Measurements from ENCODE around the gene THSD1. TPM values are rescaled to one million over a fixed set of nuclear protein-coding genes. Genes with fewer than 3 reads are reported as not detected.
A peak's percentile ranks its signal among the peaks of the same experiment; 100 is the strongest.

Gene THSD1
- total and polyA plus RNA-seq, 2 experiments from 2014 or later: 11.6 to 12.0 TPM

- Histone ChIP-seq H3K79me2 (ENCODE audit: insufficient read depth) (peaks cover 44% of the 10 kb centered on the region), H3K9ac (peak overlapping the region; percentile 88), H3K9me2 (ENCODE audit: insufficient read depth) (no peaks in the 10 kb centered on the region), H2AFZ (peak overlapping the region; percentile 94), H3K27ac (peak overlapping the region; percentile 85), H3K9me3 (ENCODE audit: low read depth) (no peaks in the 10 kb centered on the region), H3F3A (ENCODE audit: insufficient read depth) (peaks cover 4% of the 10 kb centered on the region; the same call in 1 of the 2 replicates), H3K27me3 (replicated peaks; ENCODE audit: insufficient read depth) (no peaks in the 10 kb centered on the region), H4K20me1 (ENCODE audit: insufficient read depth) (no peaks in the 10 kb centered on the region), H3K36me3 (ENCODE audit: low read depth) (no peaks in the 10 kb centered on the region), H3K4me1 (ENCODE audit: insufficient read depth) (peaks cover 15% of the 10 kb centered on the region), H3K4me3 (peak overlapping the region; percentile 98), H3K4me2 (ENCODE audit: unreplicated experiment) (peak overlapping the region; percentile 99)
- DNase-seq: no peak
- TF ChIP-seq EZH2 (IDR thresholded peaks at IDR 0.05; ENCODE audit: insufficient read depth, poor library complexity, severe bottlenecking) (no peak), EZH2phosphoT487 (IDR thresholded peaks at IDR 0.05; ENCODE audit: insufficient read depth, low read depth) (no peak)
- in situ Hi-C loops (cut with MboI): no loop called here
- WGBS, 2 experiments (ENCODE audit: low coverage in 1 of 2, low lambda C conversion rate in 2 of 2, missing lambda C conversion rate in 2 of 2): 43 to 48% methylated on average over 8 of the region's 8 CpGs
Measured at GRCh38 chr13:52454459-52454819, 48.5 kb upstream of the THSD1 start.

GRCh38 chr13:52452470-52452869 lies 46.5 kb upstream of the THSD1 start:
- Histone ChIP-seq H4K20me1 (ENCODE audit: insufficient read depth) (no peaks in the 10 kb centered on the region), H3F3A (ENCODE audit: insufficient read depth) (peaks cover 4% of the 10 kb centered on the region)
- no peak for TF ChIP-seq EZH2phosphoT487 (IDR thresholded peaks at IDR 0.05; ENCODE audit: insufficient read depth, low read depth)

DNA sequence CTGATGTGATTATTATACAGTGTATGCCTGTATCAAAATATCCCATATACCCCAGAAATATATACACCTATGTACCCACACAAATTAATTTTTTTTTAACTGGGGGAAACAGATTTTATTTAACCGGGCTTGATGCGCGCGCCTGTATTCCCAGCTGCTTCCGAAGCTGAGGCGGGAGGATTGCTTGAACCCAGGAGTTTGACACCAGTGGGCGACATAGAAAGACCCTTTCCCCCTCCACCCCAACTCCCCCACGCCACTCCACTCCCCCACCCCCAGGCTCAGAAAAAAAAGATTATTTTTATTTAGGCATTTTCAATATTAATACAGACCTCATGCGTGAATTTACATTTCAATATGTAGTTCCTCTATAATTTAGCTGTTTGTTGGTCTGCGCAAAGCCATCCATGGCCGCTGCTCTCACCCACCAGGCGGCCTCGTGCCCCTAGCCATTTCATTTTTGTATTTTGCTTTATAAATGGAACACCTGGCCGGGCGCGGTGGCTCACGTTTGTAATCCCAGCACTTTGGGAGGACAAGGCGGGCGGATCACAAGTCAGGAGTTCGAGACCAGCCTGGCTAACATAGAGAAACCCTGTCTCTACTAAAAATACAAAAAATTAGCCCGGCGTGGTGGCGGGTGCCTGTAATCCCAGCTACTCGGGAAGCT lies 45.3 kb upstream of the THSD1 start:
- H3K4me2 ChIP-seq (ENCODE audit: unreplicated experiment): peak overlapping the region; percentile 54
- H3K9me3 ChIP-seq (ENCODE audit: low read depth): no peaks in the 10 kb centered on the region
- DNase-seq: no peak
- H3K9me2 ChIP-seq (ENCODE audit: insufficient read depth): no peaks in the 10 kb centered on the region
- in situ Hi-C loops (cut with MboI): no loop called here
- H2AFZ ChIP-seq: peak overlapping the region; percentile 44
- H3K27me3 ChIP-seq (replicated peaks; ENCODE audit: insufficient read depth): no peaks in the 10 kb centered on the region
- H3K27ac ChIP-seq: no peak overlapping the region
- peaks cover 4% of the 10 kb centered on the region for H3F3A ChIP-seq (ENCODE audit: insufficient read depth)
- peaks cover 46% of the 10 kb centered on the region for H3K79me2 ChIP-seq (ENCODE audit: insufficient read depth)
- no peaks in the 10 kb centered on the region for H3K36me3 ChIP-seq (ENCODE audit: low read depth)
- H4K20me1 ChIP-seq (ENCODE audit: insufficient read depth): no peaks in the 10 kb centered on the region
- peaks cover 24% of the 10 kb centered on the region for H3K4me1 ChIP-seq (ENCODE audit: insufficient read depth)
- H3K4me3 ChIP-seq: peak overlapping the region; percentile 54
- TF ChIP-seq EZH2 (IDR thresholded peaks at IDR 0.05; ENCODE audit: insufficient read depth, poor library complexity, severe bottlenecking) (no peak), EZH2phosphoT487 (IDR thresholded peaks at IDR 0.05; ENCODE audit: insufficient read depth, low read depth) (no peak)
- 0 out of 2 replicates have a peak overlapping the region, but pooled peaks have one; percentile 15 for H3K9ac ChIP-seq
- 73 to 74% methylated on average over 24 of the region's 24 CpGs for WGBS, 2 experiments (ENCODE audit: low coverage in 1 of 2, low lambda C conversion rate in 2 of 2, missing lambda C conversion rate in 2 of 2)

More at GRCh38 chr13:52452470-52452869, 46.5 kb upstream of the THSD1 start:
- Histone ChIP-seq H3K4me2 (ENCODE audit: unreplicated experiment) (no peak overlapping the region), H3K9ac (no peak overlapping the region), H3K9me2 (ENCODE audit: insufficient read depth) (no peaks in the 10 kb centered on the region), H3K27me3 (replicated peaks; ENCODE audit: insufficient read depth) (no peaks in the 10 kb centered on the region), H3K27ac (no peak overlapping the region), H3K4me1 (ENCODE audit: insufficient read depth) (peaks cover 29% of the 10 kb centered on the region), H3K4me3 (no peak overlapping the region), H3K36me3 (ENCODE audit: low read depth) (no peaks in the 10 kb centered on the region), H3K9me3 (ENCODE audit: low read depth) (no peaks in the 10 kb centered on the region), H2AFZ (no peak overlapping the region), H3K79me2 (ENCODE audit: insufficient read depth) (peaks cover 46% of the 10 kb centered on the region)
- WGBS, 2 experiments (ENCODE audit: low coverage in 1 of 2, low lambda C conversion rate in 2 of 2, missing lambda C conversion rate in 2 of 2): 37 to 41% methylated on average over 2 of the region's 2 CpGs
- in situ Hi-C loops (cut with MboI): no loop called here
- no peak for DNase-seq

DNA sequence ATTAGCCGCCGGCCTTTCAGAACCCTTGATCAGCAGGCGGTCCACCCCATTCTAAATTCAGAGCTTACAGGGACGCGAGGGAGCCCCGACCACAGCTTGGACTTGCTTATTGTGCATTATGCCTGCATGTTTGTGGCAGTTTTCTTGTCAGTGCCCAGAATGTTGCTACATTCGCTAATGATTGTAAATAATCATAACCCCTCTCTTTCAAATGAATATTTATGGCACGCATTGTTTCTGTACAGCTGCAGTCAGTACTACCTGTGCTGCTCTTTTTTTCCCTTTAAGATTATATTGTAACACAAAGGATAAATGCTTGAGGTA lies 44.8 kb upstream of the THSD1 start:
- Histone ChIP-seq H3K4me1 (ENCODE audit: insufficient read depth) (peaks cover 21% of the 10 kb centered on the region), H3K4me2 (ENCODE audit: unreplicated experiment) (peak overlapping the region; percentile 54), H3K9me2 (ENCODE audit: insufficient read depth) (no peaks in the 10 kb centered on the region), H3K36me3 (ENCODE audit: low read depth) (no peaks in the 10 kb centered on the region), H3K27me3 (replicated peaks; ENCODE audit: insufficient read depth) (no peaks in the 10 kb centered on the region), H3K27ac (no peak overlapping the region), H2AFZ (peak overlapping the region; percentile 44), H3F3A (ENCODE audit: insufficient read depth) (peaks cover 4% of the 10 kb centered on the region), H3K79me2 (ENCODE audit: insufficient read depth) (peaks cover 46% of the 10 kb centered on the region), H3K9ac (0 out of 2 replicates have a peak overlapping the region, but pooled peaks have one; percentile 15), H4K20me1 (ENCODE audit: insufficient read depth) (no peaks in the 10 kb centered on the region), H3K4me3 (peak overlapping the region; percentile 54), H3K9me3 (ENCODE audit: low read depth) (no peaks in the 10 kb centered on the region)
- TF ChIP-seq EZH2 (IDR thresholded peaks at IDR 0.05; ENCODE audit: insufficient read depth, poor library complexity, severe bottlenecking) (no peak), EZH2phosphoT487 (IDR thresholded peaks at IDR 0.05; ENCODE audit: insufficient read depth, low read depth) (no peak)
- DNase-seq: no peak
- 2 to 5% methylated on average over 8 of the region's 8 CpGs for WGBS, 2 experiments (ENCODE audit: low coverage in 1 of 2, low lambda C conversion rate in 2 of 2, missing lambda C conversion rate in 2 of 2)
- in situ Hi-C loops (cut with MboI): no loop called here

Data from GM23248 (cell line).